HG03159 (cell line): Measurements from ENCODE around the gene PRKN.

Experiments
- ATAC-seq: cut with Tn5 transposase; IDR thresholded peaks from one replicate; pipeline ENCODE4 v1.9.1; 2021; ENCODE audit warnings: mild to moderate bottlenecking, moderate library complexity; ENCODE audit not compliant: unreplicated experiment

PRKN gene

DNA sequence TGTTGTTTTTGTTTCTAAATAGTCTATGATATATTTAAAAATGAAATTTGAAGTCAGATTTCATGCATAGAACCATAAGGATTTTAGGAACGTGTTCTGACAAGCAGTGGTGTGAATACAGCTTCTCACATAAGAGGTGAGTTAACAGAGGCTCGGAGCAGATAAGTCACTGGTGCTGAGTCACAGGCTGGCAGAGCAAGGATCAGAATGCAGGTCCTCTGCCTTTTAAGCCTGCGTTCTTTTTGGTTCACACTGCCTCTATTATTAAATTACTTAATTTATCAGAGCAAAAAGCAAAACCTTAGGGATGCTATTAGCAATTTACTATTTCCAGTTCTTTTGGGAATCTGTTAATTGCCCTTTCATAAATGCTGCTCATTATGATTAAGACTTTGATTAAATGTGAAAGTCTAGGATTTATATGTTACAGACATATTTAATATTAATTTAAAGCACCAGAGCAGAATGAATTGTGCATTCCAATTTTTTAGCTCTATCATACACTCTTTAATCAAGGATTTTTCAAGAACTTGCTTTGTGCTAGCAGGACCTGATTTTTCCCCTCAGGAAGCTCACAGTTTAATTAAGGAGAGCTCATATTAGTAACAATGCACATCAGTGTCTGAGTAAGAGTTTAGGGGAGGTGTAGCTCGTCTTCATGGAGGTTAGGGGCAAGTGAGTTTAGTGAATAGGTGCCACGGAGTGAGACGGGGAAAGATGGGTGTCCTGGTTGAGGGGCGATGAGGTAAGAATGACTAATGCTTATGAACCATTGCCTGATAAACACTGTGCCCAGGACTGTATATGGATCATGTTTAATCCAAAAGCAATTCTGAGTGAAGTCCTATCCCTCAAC lies 1241.0 kb downstream of the PRKN start:
- no peak for ATAC-seq

DNA sequence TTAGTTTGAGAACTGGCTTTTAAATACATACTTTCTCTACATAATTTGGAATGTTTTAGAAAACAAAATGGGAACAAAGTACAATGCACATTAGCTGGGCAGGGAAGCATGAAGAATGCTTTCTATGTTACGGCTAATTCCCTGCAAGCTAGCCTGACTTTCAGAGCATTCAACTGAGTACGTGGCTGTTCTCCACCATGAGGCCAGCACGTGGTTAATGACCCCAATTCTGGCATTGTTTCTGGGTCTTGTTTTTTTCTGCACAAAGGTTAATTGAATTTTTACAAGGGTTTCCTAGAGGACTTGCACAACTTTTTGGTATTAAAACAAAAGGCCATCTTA lies 1245.1 kb downstream of the PRKN start:
- ATAC-seq, result no peak

DNA sequence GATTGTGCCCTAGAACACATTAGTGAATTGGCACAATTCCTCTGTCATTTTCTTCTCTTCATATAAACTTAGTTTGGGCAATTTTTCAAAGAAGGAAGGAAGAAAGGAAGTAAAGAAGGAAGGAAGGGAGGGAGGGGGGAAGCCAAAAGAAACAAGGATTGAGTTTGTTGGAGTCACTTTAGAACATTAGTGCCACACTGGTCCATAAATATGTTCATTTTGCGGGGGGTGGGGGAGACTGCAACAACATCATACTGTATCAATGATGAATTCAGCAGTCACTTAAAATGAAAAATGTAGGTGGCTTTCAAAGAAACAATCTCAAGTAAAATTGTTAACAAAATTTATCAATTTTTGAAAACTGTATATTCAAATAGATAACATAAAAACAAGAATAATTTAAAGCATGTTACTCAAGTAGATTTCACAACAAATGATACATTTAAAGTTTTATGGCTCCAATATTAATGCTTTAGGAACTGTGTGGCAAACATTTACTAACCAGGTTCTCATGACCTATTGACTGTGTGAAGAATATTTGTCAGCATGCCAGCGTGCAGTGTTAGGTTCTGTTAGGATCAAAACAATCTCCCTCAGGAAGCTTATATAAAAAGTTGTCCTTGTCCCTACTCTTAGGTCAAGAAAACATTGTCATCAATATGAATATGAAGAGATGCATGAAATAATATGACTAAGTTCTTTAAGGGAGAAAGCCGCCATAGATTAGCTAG lies 1245.6 kb downstream of the PRKN start:
- ATAC-seq, result no peak

DNA sequence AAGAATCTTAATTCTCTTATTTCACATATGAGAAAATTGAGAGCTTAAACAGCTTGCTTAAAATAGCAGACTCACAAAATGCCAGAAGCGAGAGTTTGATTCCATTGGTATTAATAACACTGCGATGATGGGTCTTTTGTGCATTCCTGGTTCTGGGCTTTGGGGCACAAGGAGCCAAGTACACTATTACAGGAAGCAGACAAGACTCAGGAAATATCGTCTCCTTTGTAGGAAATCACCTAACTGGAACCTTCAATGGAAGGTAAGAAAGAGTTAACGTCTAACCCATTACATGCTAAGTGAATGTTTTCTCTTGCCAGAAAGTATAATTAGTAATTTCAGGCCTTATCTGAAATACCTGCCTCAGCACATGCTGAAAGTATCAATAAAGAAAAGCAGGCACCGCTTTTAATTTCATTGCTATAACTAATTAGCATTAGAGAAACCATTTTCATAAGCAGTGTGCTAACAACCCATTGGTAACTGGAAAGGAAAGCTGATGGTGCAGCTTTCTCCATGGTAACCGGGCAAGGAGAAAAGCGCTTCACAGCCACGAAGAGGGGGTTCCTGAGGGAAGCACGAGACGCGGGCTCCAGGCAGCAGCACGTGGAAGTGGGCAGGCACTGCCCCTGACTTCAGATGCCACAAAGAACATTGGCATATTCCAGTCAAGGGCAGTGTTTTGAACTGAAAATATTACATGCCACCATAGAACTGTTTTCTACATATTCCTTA lies 1247.0 kb downstream of the PRKN start:
- ATAC-seq, result no peak

DNA sequence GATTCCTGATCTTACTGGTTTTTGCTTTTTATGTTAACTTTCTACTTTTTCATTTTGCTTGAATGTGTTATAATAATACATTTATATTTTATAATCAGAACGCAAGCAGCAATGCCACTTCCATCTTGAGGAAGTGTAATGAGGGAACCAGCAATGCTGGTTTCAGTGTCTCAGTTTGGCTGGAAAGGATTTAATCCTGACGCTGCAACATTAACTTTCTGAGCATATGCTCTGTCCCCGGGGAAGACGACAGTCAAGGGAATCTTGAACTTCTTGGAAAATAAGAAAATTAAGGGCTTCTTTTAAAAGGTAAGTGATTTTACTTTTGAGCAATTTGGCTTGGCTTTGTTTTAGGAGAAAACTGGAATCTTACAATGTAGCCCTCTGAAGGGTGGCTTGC lies 1248.2 kb downstream of the PRKN start:
- no peak for ATAC-seq

DNA sequence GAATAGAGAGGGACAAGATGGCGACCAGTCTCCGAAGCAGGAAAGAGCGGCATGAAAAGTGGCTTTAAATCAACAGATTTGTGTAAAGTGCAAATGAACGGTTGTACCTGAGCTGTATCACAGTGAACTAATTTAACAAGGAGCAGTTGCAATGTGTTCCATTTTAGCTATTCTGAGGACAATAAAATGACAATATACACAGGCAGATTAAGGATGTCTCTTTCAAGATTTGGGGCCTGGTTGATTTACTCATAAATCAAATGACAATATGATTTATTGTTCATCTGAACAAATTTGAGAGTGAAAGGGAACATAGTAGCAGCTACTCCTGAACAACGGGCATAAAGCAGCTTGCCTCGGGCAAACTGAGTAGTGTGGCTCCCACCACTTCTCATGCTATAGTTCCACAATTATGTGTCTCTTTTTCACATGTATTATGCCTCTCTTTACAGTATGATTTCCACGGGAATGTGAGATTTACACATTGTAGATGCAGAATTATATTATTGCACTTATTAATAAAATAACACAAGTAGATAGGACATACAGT lies 1249.6 kb downstream of the PRKN start:
- ATAC-seq, result no peak

DNA sequence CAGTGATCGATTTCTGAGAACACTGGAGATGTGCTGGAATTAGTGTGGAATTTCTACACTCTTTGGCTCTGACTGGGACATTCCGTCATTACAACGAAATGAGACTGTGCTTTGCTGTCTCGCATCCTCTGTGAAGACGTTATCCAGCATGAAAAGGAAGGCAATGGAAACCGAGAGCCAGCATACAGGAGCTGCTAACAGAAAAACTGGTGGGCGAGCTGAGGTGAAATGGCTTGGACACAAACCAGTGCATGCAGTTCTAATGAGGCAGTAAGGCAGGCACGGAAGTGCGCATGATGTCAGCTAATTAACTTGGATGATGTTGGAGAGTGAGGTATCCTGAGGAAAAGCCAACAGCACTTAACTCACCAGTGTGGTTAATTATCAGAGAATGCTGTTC lies 1250.9 kb downstream of the PRKN start:
- no peak for ATAC-seq

DNA sequence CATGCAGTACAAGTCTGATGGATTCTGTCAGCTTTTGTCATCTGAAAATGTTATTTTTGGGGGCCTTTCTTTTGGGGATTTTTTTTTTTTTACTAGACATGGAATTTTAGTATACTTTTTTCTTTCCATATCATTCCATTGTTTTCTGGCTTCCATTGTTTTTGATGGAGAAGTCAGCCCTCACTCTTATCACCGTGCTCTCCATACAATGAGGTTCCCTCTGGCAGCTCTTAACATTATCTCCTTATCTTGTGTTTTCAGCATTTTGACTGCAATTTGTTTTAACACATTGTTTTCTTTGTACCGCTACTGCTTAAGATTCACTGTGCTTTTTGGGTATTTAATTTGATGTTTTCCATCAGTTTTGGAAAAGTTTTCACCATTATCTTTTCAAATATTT lies 1262.2 kb downstream of the PRKN start:
- no peak for ATAC-seq

DNA sequence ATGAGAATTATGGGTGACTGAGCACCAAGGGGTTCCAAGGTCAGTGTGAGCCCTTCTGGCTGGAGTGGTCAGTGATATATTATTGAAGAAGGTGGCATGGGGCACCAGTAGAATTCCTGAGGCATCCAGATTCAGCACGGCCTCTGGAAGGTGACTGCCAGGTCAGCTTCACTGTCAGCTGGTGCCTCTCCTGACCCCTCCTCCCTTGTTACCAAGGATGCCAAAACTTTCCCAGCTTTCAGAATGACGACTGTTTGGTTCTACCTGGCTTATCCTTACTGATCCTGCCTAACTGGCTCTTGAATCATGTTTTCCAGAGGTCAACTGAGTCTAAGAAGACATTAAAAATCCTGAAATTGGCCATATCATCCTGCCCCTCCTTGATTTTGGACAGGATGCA lies 1264.5 kb downstream of the PRKN start:
- ATAC-seq, result no peak

DNA sequence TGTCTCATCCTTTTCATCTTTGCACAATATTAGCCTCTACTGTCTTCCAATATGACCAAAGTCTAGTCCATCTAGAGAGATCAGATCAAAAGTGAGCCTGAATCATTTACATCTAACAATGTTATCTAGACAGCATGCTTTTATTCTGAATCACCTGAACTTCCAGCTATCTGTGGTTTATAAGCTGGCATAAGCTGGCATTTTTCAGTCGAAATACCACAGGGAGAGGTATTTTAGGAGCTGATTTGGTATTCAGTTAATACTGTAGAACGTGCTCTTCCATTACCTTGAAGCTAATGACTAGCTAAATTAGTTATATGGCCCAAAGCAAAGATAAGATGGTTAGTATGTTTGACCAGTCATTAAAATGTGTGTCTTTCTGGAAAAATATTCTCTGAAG lies 1265.4 kb downstream of the PRKN start:
- no peak for ATAC-seq

DNA sequence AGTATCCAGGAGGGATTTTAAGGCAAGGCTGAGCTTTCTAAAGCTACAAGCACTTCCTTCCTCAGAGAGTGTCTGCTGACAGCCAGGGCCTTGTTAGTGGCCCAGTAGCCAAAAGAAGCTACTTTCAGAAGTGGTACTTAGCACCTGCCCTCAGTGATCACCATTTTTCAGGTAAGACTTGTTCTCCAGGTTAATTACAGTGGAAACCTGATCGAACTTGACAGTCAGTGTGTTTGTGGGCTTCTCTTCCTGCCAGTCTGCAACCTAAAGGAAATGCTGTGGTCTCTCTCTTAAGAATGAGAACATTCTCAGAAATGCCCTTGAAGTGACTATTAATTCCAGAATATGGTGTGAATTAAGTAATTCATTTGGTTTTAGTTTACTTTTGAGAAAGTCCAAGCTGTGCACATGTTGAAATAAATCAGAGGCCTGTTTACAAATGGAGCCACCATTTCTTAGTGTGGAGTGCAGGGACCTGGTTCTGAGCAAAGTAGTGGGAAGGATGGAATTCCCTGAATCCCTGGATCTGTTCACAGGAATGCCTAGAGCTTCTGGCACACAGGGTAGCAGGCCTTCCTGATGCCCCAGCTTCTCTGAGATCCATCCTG lies 1268.5 kb downstream of the PRKN start:
- no peak for ATAC-seq

DNA sequence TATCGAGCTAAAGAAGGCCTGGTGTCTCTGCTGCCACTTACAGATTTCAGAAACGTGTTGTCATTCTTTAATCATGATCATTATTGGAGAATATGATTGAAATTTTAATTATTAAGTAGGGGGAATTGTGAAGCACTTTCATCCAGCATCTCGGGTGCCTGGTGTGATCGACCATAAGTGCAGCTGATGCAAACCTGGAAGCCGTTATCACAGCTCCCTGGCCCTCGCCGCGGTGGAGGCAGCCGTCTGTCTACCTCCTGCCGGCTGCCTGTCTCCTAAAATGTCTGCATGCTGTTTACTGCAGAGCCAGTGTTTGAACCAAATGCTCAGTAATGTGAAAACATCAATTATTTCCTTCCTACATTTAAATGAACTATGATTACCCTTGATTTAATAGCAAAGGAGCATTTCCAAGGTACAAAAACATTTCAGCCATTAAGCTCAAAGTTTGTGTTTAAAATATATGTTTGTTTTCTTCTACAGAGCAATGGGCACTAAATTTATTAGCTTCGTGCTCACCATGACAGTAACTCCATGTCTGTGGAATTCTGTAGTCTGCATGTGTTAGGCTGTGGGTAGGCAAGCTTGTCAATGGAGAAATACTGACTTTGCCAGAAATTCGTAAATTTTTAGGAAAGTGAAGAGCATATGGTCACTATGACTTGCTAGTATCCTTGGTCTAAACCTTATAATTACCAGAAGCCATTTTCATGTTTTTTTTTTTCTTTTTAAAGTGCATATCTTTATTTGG lies 1269.2 kb downstream of the PRKN start:
- no peak for ATAC-seq

DNA sequence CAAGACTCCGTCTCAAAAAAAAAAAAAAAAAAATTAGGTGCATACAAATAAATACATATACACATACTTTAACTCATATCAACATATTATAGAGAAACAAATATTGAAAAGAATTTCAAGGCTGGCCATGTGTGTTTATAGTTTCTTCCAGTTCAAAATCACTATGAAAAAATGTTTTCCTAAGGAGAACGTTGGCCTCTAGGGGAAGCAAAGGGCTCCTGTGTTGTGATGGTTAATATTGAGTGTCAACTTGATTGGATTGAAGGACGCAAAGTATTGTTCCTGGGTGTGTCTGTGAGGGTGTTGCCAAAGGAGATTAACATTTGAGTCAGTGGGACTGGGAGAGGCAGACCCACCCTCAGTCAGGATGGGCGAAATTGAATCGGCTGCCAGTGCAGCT lies 1271.7 kb downstream of the PRKN start:
- ATAC-seq, result no peak

DNA sequence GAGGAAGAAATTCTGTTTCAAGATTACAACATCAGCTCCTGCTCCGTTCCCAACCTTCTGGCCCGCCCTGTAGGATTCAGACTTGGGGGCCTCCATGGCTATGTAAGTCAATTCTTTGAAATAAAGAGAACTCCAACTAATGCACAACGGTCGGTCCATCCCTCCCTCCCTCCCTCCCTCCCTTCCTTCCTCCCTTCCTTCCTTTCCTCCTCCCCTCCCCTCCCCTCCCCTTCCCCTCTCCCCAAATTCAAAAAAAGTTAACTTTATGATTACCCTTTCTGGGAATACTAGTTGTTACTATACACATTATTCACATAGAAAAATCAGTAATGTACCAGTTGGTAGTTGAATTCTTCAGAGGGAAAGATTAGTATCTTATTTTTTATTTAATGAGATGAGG lies 1274.0 kb downstream of the PRKN start:
- no peak for ATAC-seq

DNA sequence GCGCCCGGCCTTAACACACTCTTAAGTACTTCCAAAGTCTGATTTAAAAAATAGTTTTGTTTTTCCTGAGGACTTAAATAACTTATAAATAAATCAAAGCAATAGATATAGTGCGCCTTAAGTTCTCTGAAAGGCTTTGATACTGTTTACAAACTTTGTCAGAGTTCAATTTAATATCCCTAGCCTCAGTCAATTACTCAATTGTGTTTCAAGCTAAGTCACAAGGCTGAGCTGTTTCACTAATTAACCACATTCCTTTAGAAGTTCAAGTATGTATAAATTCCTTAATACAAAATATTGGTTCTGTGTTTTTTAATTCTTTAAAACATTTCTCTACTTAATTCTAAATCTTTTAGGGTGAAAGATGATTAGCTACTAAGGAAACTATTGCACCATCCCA lies 1275.3 kb downstream of the PRKN start:
- no peak for ATAC-seq

DNA sequence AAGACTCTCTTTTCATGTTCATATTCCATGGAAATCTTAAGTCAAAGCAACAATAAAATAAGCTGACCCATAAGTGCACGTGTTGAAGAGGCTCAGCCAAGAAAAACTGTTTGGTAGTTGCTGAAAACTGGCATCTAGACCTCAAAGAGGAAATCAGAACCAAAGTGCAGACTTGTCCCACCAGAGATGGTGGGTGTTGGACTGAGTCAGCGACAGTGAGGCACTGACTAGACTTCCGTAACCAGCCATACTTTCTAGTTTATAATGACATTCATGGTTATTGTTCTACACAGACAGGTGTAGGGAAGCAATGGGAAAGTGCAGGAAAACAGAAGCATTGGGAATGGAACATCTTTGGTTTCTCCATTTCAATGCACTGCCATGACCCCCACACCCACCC lies 1278.0 kb downstream of the PRKN start:
- no peak for ATAC-seq

DNA sequence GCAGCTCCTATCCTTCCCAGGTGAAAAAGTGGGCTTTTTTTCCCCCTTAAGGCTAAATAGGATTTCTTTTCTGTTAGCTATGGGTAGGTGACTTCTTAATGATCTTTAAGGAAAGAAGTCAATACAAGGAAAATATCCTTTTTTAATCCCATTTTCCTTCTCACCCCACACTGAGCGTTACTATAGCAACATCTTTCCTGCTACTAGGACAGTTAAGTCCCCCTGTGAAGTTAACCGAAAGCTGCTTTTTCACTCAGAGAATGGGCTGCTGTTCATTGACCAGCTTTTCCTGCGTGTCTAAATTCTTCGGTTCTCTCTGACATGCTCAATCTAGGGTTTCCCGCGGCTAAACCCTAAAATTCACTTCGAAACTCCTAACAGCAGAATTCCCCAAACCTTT lies 1280.6 kb downstream of the PRKN start:
- ATAC-seq, result no peak

DNA sequence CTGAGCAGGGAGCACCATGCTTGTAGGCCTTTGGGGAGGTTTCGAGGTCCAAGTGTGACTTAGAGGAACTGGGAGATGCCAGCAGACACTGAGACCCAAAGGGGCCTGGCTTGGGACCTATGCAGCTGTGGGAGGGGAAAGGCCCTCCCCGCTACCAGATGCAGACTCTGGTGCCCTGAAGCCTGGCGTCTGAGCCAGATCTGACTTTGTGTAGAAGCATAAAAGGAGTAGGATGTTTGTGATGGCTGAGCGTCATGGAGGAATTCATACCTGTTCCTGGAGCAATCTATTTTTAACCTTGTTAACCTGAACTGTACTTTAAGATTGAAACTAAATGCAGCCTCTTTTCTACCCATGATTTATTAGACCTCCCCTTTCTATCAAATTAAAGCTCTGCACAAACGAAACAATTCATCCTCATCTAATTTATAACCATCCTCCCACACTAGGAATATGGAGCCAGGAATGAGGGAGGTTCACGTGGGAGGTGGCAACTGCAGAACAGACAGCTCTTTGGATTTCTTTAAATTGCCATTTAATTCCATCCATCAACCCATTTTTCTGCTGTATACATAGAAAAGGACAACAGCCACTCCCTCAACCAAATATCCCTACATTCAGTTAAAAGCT lies 1281.2 kb downstream of the PRKN start:
- ATAC-seq, result no peak

DNA sequence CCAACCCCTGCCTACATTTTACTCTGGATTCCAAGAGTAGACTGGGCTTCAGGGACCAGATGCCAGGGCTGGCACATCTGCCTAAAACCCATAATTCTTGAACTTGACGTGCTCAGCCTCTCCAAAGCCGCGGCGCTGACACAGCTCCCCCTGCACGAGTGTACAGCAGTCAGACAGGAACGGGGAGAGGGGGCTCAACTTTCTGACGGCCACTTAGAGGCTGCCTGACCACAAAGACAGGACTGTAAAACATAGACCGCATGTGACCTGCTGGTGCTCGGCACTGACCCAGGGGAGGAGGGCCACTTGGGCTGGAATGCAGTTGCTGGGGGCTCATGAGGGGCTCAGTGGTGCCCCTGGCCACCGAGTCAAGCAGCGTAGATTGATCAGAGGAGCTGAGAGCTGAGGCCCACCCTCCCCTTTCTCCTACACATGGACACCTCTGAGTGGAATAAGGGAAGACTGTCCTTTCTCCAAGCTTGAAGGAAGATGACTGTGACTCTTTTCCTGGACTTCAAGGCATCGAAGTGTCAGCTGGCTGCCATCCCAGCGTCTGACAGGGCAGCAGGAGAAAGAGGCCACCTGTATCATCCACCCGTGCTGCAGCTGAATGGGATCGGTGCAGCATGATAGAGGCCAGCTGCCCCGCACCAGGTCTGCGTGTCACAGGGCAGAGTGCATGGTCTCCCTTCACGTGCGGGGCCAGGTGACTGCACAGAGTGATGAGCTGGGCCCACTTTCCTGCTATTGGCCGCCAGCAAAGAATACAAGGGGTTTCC lies 1282.4 kb downstream of the PRKN start:
- ATAC-seq, result no peak
